Measurements from ENCODE around the gene SRGAP3. TPM values are rescaled to one million over a fixed set of nuclear protein-coding genes. Genes with fewer than 3 reads are reported as not detected.

SRGAP3 gene
- total RNA-seq, 2 donors from 2014 or later = 1.9 to 4.4 TPM

DNA sequence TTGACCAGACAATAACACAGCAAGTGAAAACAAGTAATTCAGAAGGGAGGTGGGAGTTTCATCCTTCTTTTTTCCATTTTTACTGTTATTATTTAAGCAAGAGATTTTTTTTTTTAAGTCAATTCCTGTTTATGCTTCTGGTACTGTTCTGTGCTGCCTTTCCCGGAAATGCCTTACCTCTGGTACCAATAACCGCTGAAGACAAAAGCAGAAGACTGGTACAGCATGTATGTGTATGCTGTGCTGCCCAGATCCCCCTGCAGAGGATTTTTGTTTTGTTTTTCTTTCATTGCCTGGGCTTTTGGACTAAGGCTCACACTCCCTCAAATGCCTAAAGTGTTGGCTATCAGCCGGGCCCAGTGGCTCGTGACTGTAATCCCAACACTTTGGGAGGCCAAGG is 21.3 kb upstream of the SRGAP3 start:
- H3K27ac Mint-ChIP-seq = no peak overlapping the region
- DNase-seq (ENCODE audit: low spot score in 2 of 2) (no peak), ATAC-seq (no peak)
- peaks cover 6 to 8% of the 10 kb centered on the region in 2 donors for H3K36me3 Mint-ChIP-seq
- peaks cover 6% of the 10 kb centered on the region in 2 donors for H3K9me3 Mint-ChIP-seq

DNA sequence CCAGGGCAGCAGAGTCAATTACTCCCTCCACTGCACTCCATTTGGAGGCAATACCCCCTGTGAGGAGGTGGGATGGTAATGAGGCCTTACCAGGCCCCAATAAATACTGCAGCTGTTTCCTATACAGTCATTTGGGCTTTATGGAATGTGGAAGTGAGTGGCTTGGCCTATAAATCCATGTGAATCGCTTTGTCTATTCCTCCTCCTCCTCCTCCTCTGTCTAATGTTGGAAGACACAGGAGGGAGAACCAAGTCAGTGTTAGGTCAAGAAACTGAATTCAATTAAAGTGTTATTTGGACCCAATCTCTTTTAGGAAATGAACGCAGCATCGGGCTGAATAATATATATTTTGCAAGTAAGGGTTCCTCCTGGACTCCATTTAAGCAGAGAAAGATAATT is 17.3 kb upstream of the SRGAP3 start:
- DNase-seq (ENCODE audit: low spot score in 2 of 2) (no peak), ATAC-seq (no peak)
- H3K9me3 Mint-ChIP-seq = peaks cover 0 to 3% of the 10 kb centered on the region in 2 donors
- H3K36me3 Mint-ChIP-seq = peaks cover 0 to 5% of the 10 kb centered on the region in 2 donors
- no peak overlapping the region for H3K27ac Mint-ChIP-seq

DNA sequence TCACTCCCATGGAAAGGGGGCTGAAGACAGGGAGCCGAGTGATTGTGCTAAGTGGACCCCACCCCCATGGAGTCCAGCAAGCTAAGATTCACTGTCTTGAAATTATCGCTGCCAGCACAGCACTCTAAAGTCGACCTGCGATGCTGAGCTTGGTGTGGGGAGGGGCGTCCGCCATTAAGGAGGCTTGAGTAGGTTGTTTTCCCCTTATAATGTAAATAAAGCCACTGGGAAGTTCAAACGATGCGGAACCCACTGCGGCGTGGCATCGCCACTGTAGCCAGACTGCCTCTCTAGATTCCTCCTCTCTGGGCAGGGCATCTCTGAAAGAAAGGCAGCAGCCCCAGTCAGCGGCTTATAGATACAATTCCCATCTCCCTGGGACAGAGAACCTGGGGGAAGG is 10.9 kb upstream of the SRGAP3 start:
- Mint-ChIP-seq H3K36me3 (peaks cover 0 to 5% of the 10 kb centered on the region in 2 donors), H3K9me3 (peaks cover 3 to 4% of the 10 kb centered on the region in 2 donors), H3K27ac (no peak overlapping the region)
- no peak for ATAC-seq
- no peak for DNase-seq (ENCODE audit: low spot score in 2 of 2)

DNA sequence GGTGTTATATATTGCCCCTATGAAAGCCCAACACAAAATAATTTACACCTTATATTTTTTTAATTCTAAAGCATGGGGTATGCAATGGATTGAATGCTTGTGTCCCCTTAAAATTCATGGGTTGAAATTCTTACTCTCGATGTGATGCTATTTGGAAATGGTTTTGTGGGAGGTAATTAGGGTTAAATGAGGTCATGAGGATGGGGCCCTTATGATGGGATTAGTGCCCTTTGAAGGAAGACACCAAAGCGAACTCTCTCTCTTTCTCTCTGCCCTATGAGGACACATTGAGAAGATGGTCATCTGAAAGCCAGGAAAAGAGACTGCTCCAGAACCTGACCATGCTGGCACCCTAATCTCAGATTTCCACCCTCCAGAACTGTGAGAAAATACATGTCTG is 7.6 kb upstream of the SRGAP3 start:
- no peak for DNase-seq (ENCODE audit: low spot score in 2 of 2)
- no peaks in the 10 kb centered on the region for H3K36me3 Mint-ChIP-seq
- H3K9me3 Mint-ChIP-seq = peaks cover 0 to 4% of the 10 kb centered on the region in 2 donors
- ATAC-seq = no peak
- no peak overlapping the region for H3K27ac Mint-ChIP-seq

DNA sequence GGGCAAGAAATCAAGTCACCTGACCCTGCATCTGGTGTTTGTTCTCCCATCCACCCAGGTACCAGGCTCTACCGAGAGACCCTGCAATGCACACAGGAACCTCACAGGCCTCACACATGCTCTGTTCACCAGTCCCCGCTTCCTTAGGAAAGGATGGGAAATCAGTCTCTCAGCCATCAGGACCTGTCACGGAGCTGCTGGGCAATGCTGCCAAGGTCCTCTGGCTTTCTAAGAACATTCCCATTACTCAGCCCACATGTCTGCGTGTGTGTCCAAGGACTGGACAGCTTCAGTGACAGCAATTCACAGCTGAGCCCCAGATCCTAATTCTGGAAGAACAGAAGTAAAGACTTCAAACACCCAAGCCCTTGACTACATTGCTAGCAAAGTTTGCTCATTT is 6.5 kb upstream of the SRGAP3 start:
- no peaks in the 10 kb centered on the region for H3K9me3 Mint-ChIP-seq
- ATAC-seq (no peak), DNase-seq (ENCODE audit: low spot score in 2 of 2) (no peak)
- H3K36me3 Mint-ChIP-seq = no peaks in the 10 kb centered on the region
- no peak overlapping the region for H3K27ac Mint-ChIP-seq

DNA sequence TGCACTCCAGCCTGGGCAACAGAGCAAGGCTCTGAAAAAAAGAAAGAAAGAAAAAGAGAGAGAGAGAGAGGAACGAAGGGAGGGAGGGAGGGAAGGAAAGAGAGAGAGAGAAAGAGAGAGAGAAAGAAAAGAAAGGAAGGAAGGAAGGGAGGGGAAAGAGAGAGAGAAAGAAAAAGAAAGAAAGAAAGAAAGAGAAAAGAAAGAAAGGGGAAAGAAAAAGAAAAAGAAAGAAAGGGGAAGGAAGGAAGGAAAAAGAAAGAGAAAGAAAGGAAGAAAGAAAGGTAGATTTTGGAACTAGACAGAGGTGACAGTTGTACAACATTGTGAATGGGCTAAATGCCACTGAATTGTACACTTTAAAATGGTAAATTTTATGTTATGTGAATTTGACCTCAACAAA is 5.3 kb upstream of the SRGAP3 start:
- ATAC-seq (no peak), DNase-seq (ENCODE audit: low spot score in 2 of 2) (no peak)
- H3K27ac Mint-ChIP-seq = no peak overlapping the region
- H3K36me3 Mint-ChIP-seq = no peaks in the 10 kb centered on the region
- H3K9me3 Mint-ChIP-seq = no peaks in the 10 kb centered on the region

DNA sequence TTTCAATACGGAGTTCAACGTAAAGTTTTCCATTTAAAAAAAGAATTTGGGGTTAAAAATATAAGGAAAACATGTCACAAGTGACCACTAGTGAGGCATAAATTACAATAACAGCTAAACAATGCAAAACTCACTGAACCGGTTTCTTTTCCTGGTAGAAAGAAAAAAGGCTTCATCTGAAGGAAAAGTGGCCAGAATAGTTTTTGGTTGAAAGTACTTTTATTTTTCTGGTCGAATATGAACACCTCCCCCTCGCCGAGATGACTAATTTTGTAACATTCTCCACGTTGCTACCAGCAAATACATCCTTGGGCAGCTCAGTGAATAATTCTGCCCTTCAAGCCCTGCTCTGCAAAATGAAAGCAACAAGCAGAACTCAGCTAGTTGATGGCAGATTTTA is 3.9 kb upstream of the SRGAP3 start:
- H3K27ac Mint-ChIP-seq = no peak overlapping the region
- ATAC-seq (no peak), DNase-seq (ENCODE audit: low spot score in 2 of 2) (no peak)
- H3K36me3 Mint-ChIP-seq = no peaks in the 10 kb centered on the region
- H3K9me3 Mint-ChIP-seq = no peaks in the 10 kb centered on the region

DNA sequence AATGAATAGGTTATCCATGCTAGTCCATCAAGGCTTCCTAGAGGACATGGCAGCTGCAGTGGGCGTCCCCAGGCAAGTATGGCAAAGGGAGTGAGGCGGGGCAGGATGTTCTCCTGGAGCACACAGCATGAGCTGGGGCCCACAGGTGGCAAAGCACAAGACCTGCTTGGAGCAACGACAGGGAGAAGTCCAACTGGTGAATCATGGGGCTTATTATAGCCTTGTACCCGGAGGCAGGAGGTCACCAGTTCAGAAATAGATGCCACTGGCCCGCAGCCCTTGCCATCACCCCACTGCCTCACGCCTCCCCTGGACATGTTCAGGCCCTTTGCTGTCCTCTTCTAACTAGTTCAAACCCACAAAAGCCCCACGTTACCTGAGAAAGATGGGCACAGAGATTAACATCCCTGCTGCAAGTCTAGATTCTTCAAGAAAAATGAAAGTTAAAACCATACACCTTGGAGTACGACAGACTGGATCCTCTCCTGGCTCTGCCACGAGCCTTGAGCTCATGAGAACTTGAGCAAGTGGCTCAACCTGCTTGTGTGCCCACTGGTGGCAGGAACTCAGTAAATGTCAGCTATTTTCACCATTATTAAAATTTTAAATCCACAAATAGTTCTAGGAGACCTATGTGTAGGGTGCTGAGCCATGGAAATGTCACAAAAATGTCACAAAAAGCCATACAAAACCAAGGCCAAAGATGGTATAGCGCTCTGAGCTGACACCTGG is 1.8 kb upstream of the SRGAP3 start:
- ATAC-seq (no peak), DNase-seq (ENCODE audit: low spot score in 2 of 2) (no peak)
- H3K9me3 Mint-ChIP-seq = no peaks in the 10 kb centered on the region
- no peak overlapping the region for H3K27ac Mint-ChIP-seq
- H3K36me3 Mint-ChIP-seq = no peaks in the 10 kb centered on the region

DNA sequence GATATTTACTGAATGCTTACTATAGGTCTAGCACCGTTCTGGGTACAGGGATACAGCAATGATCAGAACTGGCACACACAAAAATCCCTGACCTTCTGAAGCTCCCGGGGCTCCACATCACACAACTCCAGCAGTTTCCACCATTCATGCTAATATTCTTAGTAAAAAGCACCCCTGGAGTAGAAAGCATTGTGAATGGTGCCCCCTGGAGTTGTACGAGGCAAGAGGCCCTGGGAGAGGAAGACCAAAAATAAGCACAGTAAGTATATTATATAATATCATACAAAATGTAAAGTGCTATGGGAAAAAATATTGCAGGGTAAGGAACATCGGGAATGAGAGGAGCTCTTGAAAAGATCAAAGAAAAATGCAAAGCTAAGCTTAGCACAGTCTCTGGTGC is 790 bp upstream of the SRGAP3 start:
- no peak overlapping the region for H3K27ac Mint-ChIP-seq

DNA sequence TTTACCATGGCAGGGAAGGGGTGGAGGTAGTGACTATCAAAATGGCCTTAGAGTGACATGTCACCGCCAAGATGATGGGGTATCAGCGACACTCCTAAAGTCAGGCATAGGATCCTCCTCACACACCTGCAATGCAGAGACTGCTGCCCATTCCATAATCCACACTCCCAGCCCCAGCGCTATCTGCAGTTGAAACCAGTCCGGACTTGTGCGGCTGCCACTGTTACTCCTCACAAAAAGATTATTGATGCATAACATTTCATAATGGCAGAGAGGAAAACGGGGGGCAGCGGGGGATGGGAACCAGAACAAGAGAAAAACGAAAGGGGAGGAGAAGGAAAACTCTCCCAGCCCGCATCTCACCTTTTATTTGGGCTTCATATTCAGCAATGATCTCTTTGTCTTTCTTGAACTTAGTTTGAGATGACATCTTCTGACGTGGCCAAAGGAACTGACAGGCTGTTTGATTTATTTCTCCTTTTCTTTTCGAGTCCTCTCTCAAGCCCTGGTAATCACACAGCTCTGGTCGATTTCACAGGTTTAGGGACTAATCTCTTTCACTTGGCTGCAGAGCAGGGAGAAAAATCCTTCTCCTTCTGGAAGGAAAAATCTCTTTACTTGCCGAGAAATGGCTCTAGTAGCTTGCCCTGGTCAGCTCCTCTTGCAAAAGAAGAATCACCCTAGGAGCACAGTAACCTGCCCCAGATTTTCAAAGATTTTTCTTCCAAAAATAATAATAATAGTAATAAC is 749 bp downstream of the SRGAP3 start:
- DNase-seq (ENCODE audit: low spot score in 2 of 2) (no peak), ATAC-seq (no peak)
- Mint-ChIP-seq H3K36me3 (no peaks in the 10 kb centered on the region), H3K9me3 (no peaks in the 10 kb centered on the region), H3K27ac (peak overlapping the region in 1 of 2 donors; percentile 43)

More for the DNA sequence above, 790 bp upstream of the SRGAP3 start:
- Mint-ChIP-seq H3K9me3 (no peaks in the 10 kb centered on the region), H3K36me3 (no peaks in the 10 kb centered on the region)
- DNase-seq (ENCODE audit: low spot score in 2 of 2) (no peak), ATAC-seq (no peak)

DNA sequence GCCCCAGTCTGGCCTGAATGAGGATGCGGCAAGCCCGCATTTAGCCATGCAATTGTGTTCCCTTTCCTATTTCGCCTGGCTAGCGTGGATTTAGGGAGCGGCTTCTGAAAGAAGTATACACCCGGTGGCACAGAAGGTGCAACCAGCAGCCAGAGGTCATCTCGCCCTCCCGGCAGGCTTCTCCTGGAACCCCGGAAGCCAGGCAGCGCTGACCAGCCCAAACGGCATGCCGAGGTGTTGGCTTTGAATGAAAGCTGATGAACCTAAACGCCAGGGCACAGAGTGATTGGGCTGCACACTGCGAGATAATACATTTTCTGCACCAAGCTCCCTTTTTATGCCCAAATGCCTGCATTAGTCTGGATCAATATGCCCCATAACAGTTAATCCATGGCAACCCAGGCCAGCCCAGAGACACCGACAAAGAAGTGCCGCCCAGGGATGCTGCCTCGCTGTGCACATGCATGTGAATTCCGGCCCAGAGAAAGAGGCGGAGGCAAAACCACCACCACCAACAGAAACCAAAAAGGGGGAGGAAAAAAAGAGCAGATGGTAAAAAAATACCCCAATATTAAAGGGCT is 1.4 kb downstream of the SRGAP3 start:
- ATAC-seq (no peak), DNase-seq (ENCODE audit: low spot score in 2 of 2) (no peak)
- Mint-ChIP-seq H3K36me3 (no peaks in the 10 kb centered on the region), H3K9me3 (no peaks in the 10 kb centered on the region), H3K27ac (no peak overlapping the region)

DNA sequence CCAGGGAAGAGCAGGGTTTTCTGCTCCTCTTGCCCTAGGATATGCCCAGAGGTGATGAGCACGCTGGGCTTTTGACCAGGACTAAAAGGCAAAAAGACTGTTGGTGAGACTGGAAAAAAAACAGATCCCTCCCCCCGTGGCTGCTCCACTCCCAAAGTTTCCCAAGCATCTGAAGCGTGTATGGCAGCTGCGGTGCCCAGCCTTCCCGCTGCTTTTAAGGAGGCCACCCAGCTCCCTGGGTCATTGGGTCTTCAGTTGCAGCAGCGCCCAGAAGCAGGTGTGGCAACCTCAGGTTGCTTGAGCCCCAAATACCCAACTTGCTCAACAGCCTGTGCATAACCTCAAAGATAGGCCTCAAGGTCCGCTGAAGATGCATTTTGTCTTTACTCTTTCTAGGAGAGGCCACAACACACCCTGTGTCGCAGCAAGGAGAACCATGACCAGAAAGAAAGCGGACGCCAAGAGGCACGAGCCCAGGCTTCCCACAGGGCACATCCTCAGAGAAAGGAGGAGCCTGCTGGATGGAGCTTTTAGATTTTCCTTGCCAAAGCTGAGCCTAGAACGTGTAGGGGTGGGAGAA is 2.0 kb downstream of the SRGAP3 start:
- ATAC-seq (no peak), DNase-seq (ENCODE audit: low spot score in 2 of 2) (no peak)
- Mint-ChIP-seq H3K27ac (no peak overlapping the region), H3K36me3 (no peaks in the 10 kb centered on the region), H3K9me3 (no peaks in the 10 kb centered on the region)

DNA sequence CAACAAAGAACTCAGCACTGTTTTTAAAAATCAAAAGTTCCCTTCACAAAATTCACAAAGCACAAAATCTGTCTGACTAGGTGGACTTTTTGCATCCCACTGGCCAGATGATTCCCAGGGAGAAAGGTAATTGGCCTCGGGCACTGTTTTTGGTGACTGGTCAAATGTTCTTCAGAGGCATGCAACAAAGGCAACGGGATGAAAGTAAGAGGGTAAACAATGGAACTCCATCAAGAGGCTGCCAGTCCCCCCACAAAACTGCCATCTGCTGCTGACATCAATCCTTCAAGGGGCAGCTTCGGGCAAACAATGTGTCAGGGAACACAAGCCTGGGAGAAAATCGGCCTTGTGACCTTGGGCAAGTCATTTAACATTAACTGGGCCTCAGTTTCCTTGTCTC is 3.3 kb downstream of the SRGAP3 start:
- no peak overlapping the region for H3K27ac Mint-ChIP-seq
- no peaks in the 10 kb centered on the region for H3K9me3 Mint-ChIP-seq
- ATAC-seq = no peak
- DNase-seq (ENCODE audit: low spot score in 2 of 2) = no peak
- no peaks in the 10 kb centered on the region for H3K36me3 Mint-ChIP-seq

DNA sequence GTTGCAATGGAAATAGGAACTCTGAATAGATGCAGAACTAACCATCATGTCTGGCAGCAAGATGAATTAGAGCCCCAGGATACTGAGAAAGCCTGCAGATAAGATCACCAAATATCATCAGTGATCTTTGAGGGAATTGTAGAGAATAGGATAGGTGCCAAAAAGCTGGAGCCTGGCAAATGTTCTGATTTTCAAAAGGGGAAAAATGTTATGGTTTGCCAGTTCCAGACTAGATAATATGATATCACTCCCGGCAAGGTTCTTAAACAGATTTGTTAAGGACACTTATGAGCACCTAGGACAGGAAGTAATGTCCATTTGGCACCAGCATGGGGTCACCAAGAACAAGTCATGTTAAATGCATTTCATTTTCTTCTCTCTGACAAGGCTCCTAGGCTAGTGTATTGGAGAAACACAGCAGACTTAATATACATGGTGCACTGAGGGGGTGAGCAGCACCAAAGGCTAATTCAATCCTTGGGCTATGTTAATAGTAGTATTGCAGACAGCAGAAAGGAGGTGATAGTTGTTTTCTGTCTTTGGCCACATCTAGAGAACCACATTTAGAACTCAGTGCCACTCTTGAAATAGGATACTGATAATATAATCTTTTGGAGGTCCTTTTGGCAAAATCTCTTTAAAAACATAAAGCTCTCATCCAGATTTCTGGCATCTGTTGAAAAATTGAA is 4.8 kb downstream of the SRGAP3 start:
- Mint-ChIP-seq H3K9me3 (no peaks in the 10 kb centered on the region), H3K36me3 (no peaks in the 10 kb centered on the region), H3K27ac (no peak overlapping the region)
- DNase-seq (ENCODE audit: low spot score in 2 of 2) (no peak), ATAC-seq (no peak)

DNA sequence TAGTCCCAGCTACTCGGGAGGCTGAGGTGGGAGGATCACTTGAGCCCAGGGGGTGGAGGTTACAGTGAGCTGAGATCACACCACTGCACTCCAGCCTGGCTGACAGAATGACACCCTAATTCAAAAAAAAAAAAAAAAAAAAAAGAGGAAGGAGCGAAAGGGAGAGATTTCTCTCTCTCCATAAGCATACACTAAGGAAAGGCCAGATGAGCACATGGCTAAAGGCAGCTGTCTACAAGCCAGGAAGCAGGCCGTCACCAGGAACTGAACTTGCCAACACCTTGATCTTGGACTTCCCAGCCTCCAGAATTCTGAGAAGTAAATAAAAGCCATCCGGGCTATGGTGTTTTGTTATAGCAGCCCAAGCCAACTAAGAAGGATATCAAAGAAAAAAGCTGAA is 7.5 kb downstream of the SRGAP3 start:
- Mint-ChIP-seq H3K27ac (no peak overlapping the region), H3K9me3 (no peaks in the 10 kb centered on the region)
- ATAC-seq = no peak

DNA sequence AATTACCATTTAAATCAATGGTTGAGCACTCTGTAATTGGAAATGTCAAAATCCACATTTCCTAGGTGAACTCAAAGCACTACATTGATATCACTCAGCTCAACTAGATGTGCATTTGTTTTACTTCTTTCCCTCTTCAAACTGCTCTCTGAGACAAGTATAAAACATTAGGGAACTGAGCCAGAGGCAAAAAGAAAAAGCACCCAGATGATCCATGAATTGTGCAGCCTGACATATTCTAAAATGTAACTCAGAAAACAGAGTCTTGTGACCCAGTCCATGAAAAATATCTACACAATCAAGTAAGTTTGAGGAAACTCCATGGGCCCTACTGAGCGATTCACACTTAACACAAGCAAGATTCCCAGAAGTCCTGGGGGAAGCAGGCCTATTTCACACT is 9.8 kb downstream of the SRGAP3 start:
- Mint-ChIP-seq H3K36me3 (no peaks in the 10 kb centered on the region), H3K27ac (no peak overlapping the region)
- no peak for ATAC-seq

More for the DNA sequence above, 7.5 kb downstream of the SRGAP3 start:
- H3K36me3 Mint-ChIP-seq = no peaks in the 10 kb centered on the region
- DNase-seq (ENCODE audit: low spot score in 2 of 2) = no peak

More for the DNA sequence above, 9.8 kb downstream of the SRGAP3 start:
- H3K9me3 Mint-ChIP-seq = no peaks in the 10 kb centered on the region
- no peak for DNase-seq (ENCODE audit: low spot score in 2 of 2)

All from activated naive CD4-positive, alpha-beta T cell treated with anti-CD3 and anti-CD28 coated beads, Interleukin-2, amount 50 U/mL, for 72 hours (primary cell).